Left hindlimb (tissue), 1 donor: ENCODE results near the gene ZFP36L2.

ENCODE experiments used
- DNase-seq: peaks from one replicate; pipeline ENCODE4 v3.0.0-alpha.2; 2018

Gene ZFP36L2

GRCh38 chr2:43184339-43184895 is 42.0 kb downstream of the ZFP36L2 start:
- no peak for DNase-seq

GRCh38 chr2:43183743-43184142 is 42.7 kb downstream of the ZFP36L2 start:
- DNase-seq = no peak

GRCh38 chr2:43180897-43181296 is 45.5 kb downstream of the ZFP36L2 start:
- no peak for DNase-seq

- DNase-seq = no peak
These were observed 46.5 kb downstream of the ZFP36L2 start for GRCh38 chr2:43179942-43180341.

- DNase-seq = peak; percentile 77
These were observed 47.5 kb downstream of the ZFP36L2 start for GRCh38 chr2:43178602-43179542.

- DNase-seq = no peak
These were observed 48.3 kb downstream of the ZFP36L2 start for GRCh38 chr2:43178055-43178598.

GRCh38 chr2:43176449-43176848 is 50.0 kb downstream of the ZFP36L2 start:
- no peak for DNase-seq

GRCh38 chr2:43175876-43176275 is 50.5 kb downstream of the ZFP36L2 start:
- DNase-seq = no peak

- DNase-seq = no peak
These were observed 51.4 kb downstream of the ZFP36L2 start for GRCh38 chr2:43175020-43175441.

GRCh38 chr2:43174368-43174916 is 52.0 kb downstream of the ZFP36L2 start:
- no peak for DNase-seq
